H1 (cell line): Measurements from ENCODE around the gene CNGA4.

ENCODE experiments used
- CTCF ChIP-seq, 3 experiments: IDR thresholded peaks; 1 replicate in 2 of 3; 2 replicates in 1 of 3; pipeline versions ENCODE4 v1.5.1 to v1.6.1; 2011; ENCODE audit warnings: low read length in 3 of 3, mild to moderate bottlenecking in 3 of 3, inconsistent platforms in 2 of 3, low read depth in 1 of 3, moderate library complexity in 1 of 3; ENCODE audit not compliant: insufficient read depth in 1 of 3; ENCODE audit errors: control extremely low read depth in 1 of 3
- E2F6 ChIP-seq: IDR thresholded peaks from 2 replicates; pipeline ENCODE4 v1.6.1; 2012; ENCODE audit warnings: inconsistent platforms
- EGR1 ChIP-seq: IDR thresholded peaks from 2 replicates; pipeline ENCODE4 v1.6.1; 2011; ENCODE audit warnings: low read depth, low read length, borderline replicate concordance
- NRF1 ChIP-seq: IDR thresholded peaks from 2 replicates; pipeline ENCODE4 v1.6.1; 2011; ENCODE audit warnings: mild to moderate bottlenecking, low read depth, low read length, improper control_type of control experiment
- POLR2A ChIP-seq, 2 experiments: IDR thresholded peaks; 1 replicate in 1 of 2; 2 replicates in 1 of 2; pipeline ENCODE4 v1.6.1; 2011; ENCODE audit warnings: low read depth in 2 of 2, low read length in 2 of 2, mild to moderate bottlenecking in 2 of 2; ENCODE audit errors: control extremely low read depth in 1 of 2
- SP1 ChIP-seq: IDR thresholded peaks from 2 replicates; pipeline ENCODE4 v1.6.1; 2011; ENCODE audit warnings: low read depth, low read length
- TF ChIP-seq, protein P1 (sequence below): IDR thresholded peaks from 2 replicates; pipeline ENCODE4 v1.6.1; 2011; ENCODE audit warnings: low read length, improper control_type of control experiment

GRCh38 chr11:6219359-6219758 lies 19.5 kb upstream of the CNGA4 start:
- TF ChIP-seq CTCF (IDR thresholded peaks at IDR 0.05; ENCODE audit: control extremely low read depth in 1 of 3, insufficient read depth in 1 of 3, low read depth in 1 of 3, low read length in 3 of 3) (no peak), SP1 (no peak), NRF1 (no peak), EGR1 (no peak), E2F6 (no peak), POLR2A (IDR thresholded peaks at IDR 0.05; ENCODE audit: control extremely low read depth in 1 of 2, low read depth in 2 of 2, low read length in 2 of 2) (no peak)
- TF ChIP-seq, protein P1, sequence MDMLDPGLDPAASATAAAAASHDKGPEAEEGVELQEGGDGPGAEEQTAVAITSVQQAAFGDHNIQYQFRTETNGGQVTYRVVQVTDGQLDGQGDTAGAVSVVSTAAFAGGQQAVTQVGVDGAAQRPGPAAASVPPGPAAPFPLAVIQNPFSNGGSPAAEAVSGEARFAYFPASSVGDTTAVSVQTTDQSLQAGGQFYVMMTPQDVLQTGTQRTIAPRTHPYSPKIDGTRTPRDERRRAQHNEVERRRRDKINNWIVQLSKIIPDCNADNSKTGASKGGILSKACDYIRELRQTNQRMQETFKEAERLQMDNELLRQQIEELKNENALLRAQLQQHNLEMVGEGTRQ: no peak
